Small intestine (tissue), 7 donors: ENCODE measurements around the gene CMTM3. TPM values are rescaled to one million over a fixed set of nuclear protein-coding genes. Genes with fewer than 3 reads are reported as not detected.

Experiments used
- DNase-seq, 2 donors: peaks; one replicate each; pipeline versions ENCODE4 v3.0.0 to v3.0.0-alpha.2; 2013
- FAIRE-seq: peaks from 2 replicates; lab custom pipeline; 2012; peaks lifted over from hg19 to GRCh38; lab: Jason Lieb, UNC
- H3K27ac ChIP-seq, 3 donors: one replicate each; pipeline ENCODE4 v1.5.1; 2013; ENCODE audit warnings: low read length in 2 of 3, mild to moderate bottlenecking in 2 of 3, control low read depth in 1 of 3, inconsistent platforms in 1 of 3, low read depth in 1 of 3, moderate library complexity in 1 of 3
- H3K27me3 ChIP-seq, 3 donors: one replicate each; pipeline ENCODE4 v1.6.1; 2013; ENCODE audit warnings: low read length in 3 of 3, inconsistent platforms in 1 of 3; ENCODE audit not compliant: control insufficient read depth in 3 of 3, insufficient read depth in 3 of 3
- H3K36me3 ChIP-seq, 3 donors: one replicate each; pipeline ENCODE4 v1.6.1; 2013; ENCODE audit warnings: low read length in 3 of 3, inconsistent platforms in 1 of 3, low read depth in 1 of 3, mild to moderate bottlenecking in 1 of 3, moderate library complexity in 1 of 3; ENCODE audit not compliant: control insufficient read depth in 3 of 3, insufficient read depth in 2 of 3
- H3K4me1 ChIP-seq, 3 donors: one replicate each; pipeline ENCODE4 v1.6.1; 2013; ENCODE audit warnings: low read length in 2 of 3, inconsistent platforms in 1 of 3, low read depth in 1 of 3, mild to moderate bottlenecking in 1 of 3, moderate library complexity in 1 of 3; ENCODE audit not compliant: control insufficient read depth in 3 of 3, insufficient read depth in 2 of 3
- H3K4me3 ChIP-seq, 3 donors: one replicate each; pipeline ENCODE4 v1.5.1; 2013; ENCODE audit warnings: low read length in 3 of 3, control low read depth in 1 of 3, inconsistent platforms in 1 of 3, low read depth in 1 of 3, mild to moderate bottlenecking in 1 of 3, moderate library complexity in 1 of 3
- H3K9me3 ChIP-seq, 2 donors: one replicate each; pipeline ENCODE4 v1.6.1; 2013; ENCODE audit warnings: low read depth in 1 of 2, low read length in 1 of 2; ENCODE audit not compliant: control insufficient read depth in 2 of 2, insufficient read depth in 1 of 2
- WGBS, 3 donors: extraction: QIAGEN DNeasy Blood & Tissue Kit; methylation state at CpG; one replicate each; pipeline ENCODE4 v1.1.7; 2013; 5-methylcytosine and 5-hydroxymethylcytosine counted together
- polyA plus RNA-seq, 4 donors: library from polyadenylated mRNA; stranded (reverse) in 3 of 4; unstranded in 1 of 4; fragments of 200-250 nt in 3 of 4; fragments of 120-200 nt in 1 of 4; gene quantifications; one replicate each; pipeline versions ENCODE4 v1.2.1 to v1.2.3, GENCODE V29; 2013
- donor health status: healthy with polysubstance abuse.
- donor health status: control.
- donor health status: control.
- donor health status: Bipolar disorder and iron deficiency.
- donor health status: healthy.

Gene CMTM3
- polyA plus RNA-seq, 4 donors: 2.2 to 14.7 (median 11.0) TPM

DNA sequence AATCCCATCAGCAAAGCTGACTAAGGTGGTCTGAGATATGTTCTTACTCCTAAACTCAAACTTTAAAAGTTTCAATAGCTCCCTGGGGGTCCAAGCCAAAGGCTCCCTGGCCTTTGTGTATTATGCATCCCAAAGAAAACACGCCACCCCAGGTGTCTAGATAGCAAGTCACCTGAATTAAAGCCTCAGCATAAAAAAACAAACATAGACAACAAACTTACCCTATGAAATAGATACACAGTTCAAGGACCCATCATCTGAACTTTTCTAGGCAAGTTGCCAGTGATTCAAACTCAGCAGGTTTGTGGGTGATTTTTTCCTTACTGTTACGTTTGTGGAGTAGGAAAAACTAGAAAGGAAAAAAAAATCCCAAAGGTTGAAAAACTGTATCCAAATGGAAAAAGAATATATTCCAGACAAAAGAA lies 12.5 kb downstream of the CMTM3 start:
- FAIRE-seq (no peak), DNase-seq (no peak)
- Histone ChIP-seq H3K27ac (no peak overlapping the region), H3K36me3 (peaks cover 6 to 63% (median 7%) of the 10 kb centered on the region in 3 donors), H3K4me3 (no peak overlapping the region), H3K9me3 (no peaks in the 10 kb centered on the region), H3K27me3 (no peaks in the 10 kb centered on the region), H3K4me1 (peaks cover 0 to 4% (median 0%) of the 10 kb centered on the region in 3 donors)
- WGBS, 3 donors: 77 to 87% (median 79%) methylated on average over 2 of the region's 2 CpGs

DNA sequence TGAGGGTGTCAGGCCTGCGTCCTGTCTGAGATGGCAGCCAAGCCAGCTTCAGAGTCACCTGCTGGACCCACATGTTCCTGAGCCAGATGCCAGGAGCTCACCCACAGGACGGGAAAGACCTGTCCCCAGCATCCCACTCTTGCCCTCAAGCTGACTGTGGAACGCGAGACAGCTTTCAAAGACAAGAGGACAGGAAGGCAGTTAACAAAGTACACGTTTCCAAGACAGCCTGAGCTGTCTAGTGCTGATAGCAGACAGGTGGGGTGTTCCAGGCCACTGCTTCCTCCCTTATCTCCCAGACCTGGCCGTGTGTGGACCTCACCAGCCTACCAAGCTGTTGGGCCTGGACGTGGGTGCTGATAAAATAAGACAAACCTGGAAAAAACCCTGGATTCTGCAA lies 13.2 kb downstream of the CMTM3 start:
- Histone ChIP-seq H3K27me3 (no peaks in the 10 kb centered on the region), H3K4me1 (peaks cover 0 to 4% (median 0%) of the 10 kb centered on the region in 3 donors), H3K9me3 (no peaks in the 10 kb centered on the region), H3K4me3 (no peak overlapping the region), H3K36me3 (peaks cover 7 to 62% (median 9%) of the 10 kb centered on the region in 3 donors), H3K27ac (no peak overlapping the region)
- no peak for FAIRE-seq
- WGBS, 3 donors: 58 to 63% (median 62%) methylated on average over 7 of the region's 7 CpGs
- DNase-seq: peak in 1 of 2 donors; percentile 20

DNA sequence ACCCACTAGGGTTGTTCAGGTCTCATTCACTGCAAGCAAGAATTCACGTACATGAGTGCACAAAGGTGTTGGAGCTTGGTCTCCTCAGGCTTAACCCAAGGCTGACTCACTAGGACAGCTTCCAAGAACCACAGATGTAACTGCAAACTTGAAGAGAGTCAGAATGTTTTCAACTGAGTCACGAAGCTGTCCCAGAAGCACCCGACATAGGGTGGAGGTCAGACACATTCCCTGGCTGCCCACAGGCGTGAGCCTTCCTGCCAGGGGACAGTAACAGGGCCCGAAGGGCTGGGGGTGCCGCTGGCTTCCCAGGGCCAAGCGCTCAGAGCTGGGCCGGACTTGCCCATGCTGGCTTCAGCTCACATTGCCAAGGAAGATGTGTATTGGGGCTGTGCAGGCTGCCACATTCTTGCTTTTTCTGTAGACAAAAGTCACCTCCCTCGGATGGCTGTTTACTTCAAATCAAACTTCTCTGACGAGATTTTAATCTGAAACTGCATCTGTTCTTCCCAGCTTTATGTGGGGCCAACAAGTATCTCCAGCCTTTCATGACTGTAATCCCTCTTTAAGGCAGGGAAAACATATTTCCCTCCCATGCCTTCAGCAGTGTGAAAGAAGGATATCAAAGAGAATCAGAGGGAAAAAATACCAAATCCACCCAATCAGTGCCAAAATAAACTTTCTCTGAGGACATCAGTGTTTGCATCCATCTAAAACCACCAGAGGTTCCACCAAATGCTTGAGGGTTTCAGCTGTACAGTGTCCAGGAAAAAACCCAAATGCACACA lies 14.3 kb downstream of the CMTM3 start:
- FAIRE-seq: no peak
- Histone ChIP-seq H3K4me1 (peaks cover 0 to 4% (median 0%) of the 10 kb centered on the region in 3 donors), H3K27me3 (no peaks in the 10 kb centered on the region), H3K36me3 (peaks cover 6 to 60% (median 11%) of the 10 kb centered on the region in 3 donors), H3K9me3 (no peaks in the 10 kb centered on the region), H3K4me3 (no peak overlapping the region), H3K27ac (peak overlapping the region in 1 of 3 donors; percentile 10)
- DNase-seq: no peak
- 77 to 84% (median 79%) methylated on average over 10 of the region's 10 CpGs for WGBS, 3 donors

GRCh38 chr16:66619534-66620428 lies 15.3 kb downstream of the CMTM3 start:
- Histone ChIP-seq H3K36me3 (peaks cover 6 to 54% (median 7%) of the 10 kb centered on the region in 3 donors), H3K9me3 (no peaks in the 10 kb centered on the region), H3K27ac (no peak overlapping the region), H3K4me3 (no peak overlapping the region), H3K27me3 (no peaks in the 10 kb centered on the region), H3K4me1 (peaks cover 0 to 4% (median 0%) of the 10 kb centered on the region in 3 donors)
- WGBS, 3 donors: 71 to 80% (median 74%) methylated on average over 12 of the region's 12 CpGs
- FAIRE-seq: no peak
- no peak for DNase-seq

- no peak for DNase-seq
- no peaks in the 10 kb centered on the region for H3K27me3 ChIP-seq
- H3K36me3 ChIP-seq: peaks cover 5 to 49% (median 6%) of the 10 kb centered on the region in 3 donors
- H3K27ac ChIP-seq: no peak overlapping the region
- 87 to 95% (median 88%) methylated on average over 8 of the region's 8 CpGs for WGBS, 3 donors
- no peak overlapping the region for H3K4me3 ChIP-seq
- H3K9me3 ChIP-seq: no peaks in the 10 kb centered on the region
- peaks cover 0 to 4% (median 0%) of the 10 kb centered on the region in 3 donors for H3K4me1 ChIP-seq
- FAIRE-seq: no peak
These were observed 15.9 kb downstream of the CMTM3 start for GRCh38 chr16:66620429-66620795.

- H3K36me3 ChIP-seq: peaks cover 5 to 42% (median 6%) of the 10 kb centered on the region in 3 donors
- 94 to 96% (median 96%) methylated on average over 14 of the region's 14 CpGs for WGBS, 3 donors
- no peak for DNase-seq
These were observed 17.5 kb downstream of the CMTM3 start for GRCh38 chr16:66621973-66622372.

GRCh38 chr16:66622863-66623262 lies 18.4 kb downstream of the CMTM3 start:
- Histone ChIP-seq H3K36me3 (peaks cover 5 to 38% (median 6%) of the 10 kb centered on the region in 3 donors), H3K9me3 (no peaks in the 10 kb centered on the region), H3K4me1 (peaks cover 0 to 4% (median 0%) of the 10 kb centered on the region in 3 donors), H3K4me3 (no peak overlapping the region), H3K27me3 (no peaks in the 10 kb centered on the region), H3K27ac (no peak overlapping the region)
- FAIRE-seq (no peak), DNase-seq (peak in 1 of 2 donors; percentile 30)
- WGBS, 3 donors: 49 to 67% (median 51%) methylated on average over 3 of the region's 3 CpGs

More at GRCh38 chr16:66621973-66622372, 17.5 kb downstream of the CMTM3 start:
- FAIRE-seq: no peak
- H3K27me3 ChIP-seq: no peaks in the 10 kb centered on the region
- no peak overlapping the region for H3K27ac ChIP-seq
- peaks cover 0 to 4% (median 0%) of the 10 kb centered on the region in 3 donors for H3K4me1 ChIP-seq
- no peaks in the 10 kb centered on the region for H3K9me3 ChIP-seq
- no peak overlapping the region for H3K4me3 ChIP-seq

DNA sequence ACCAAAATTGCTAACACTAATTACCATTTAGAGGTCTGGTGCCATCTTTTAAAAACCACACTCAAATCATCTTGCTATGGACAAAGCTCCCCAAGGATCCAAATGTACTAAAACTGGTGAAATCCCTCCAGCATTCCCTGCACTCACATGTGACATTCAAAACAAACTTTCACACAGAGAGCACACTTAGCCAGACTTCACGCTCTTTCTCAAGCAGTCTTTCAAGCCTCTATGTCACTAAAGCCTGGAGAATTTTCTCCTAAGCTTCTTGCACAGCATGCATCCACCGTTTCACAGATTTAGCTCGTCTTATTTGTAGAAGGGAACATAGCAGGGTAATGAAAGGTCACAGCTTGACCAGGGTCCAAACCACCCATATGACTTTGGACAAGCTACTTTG lies 19.3 kb downstream of the CMTM3 start:
- no peak for FAIRE-seq
- H3K27me3 ChIP-seq: no peaks in the 10 kb centered on the region
- 84 to 93% (median 90%) methylated on average over 3 of the region's 3 CpGs for WGBS, 3 donors

More for the DNA sequence above, 19.3 kb downstream of the CMTM3 start:
- no peak for DNase-seq
- Histone ChIP-seq H3K36me3 (peaks cover 5 to 32% (median 6%) of the 10 kb centered on the region in 3 donors), H3K4me1 (no peaks in the 10 kb centered on the region), H3K27ac (no peak overlapping the region), H3K9me3 (no peaks in the 10 kb centered on the region), H3K4me3 (no peak overlapping the region)
